AG08396 (cell line): Measurements from ENCODE around the gene URGCP.

Source experiments
- DNase-seq: peaks from one replicate; pipeline ENCODE4 v3.0.0; 2012; ENCODE audit warnings: low spot score, mixed read lengths

Gene URGCP

GRCh38 chr7:43906331-43907010 lies at the start of gene URGCP:
TSS of gene URGCP (minus strand) at chr7:43906596. CDS start at chr7:43906575, 21 bp downstream.
- peak; percentile 89 for DNase-seq

DNA sequence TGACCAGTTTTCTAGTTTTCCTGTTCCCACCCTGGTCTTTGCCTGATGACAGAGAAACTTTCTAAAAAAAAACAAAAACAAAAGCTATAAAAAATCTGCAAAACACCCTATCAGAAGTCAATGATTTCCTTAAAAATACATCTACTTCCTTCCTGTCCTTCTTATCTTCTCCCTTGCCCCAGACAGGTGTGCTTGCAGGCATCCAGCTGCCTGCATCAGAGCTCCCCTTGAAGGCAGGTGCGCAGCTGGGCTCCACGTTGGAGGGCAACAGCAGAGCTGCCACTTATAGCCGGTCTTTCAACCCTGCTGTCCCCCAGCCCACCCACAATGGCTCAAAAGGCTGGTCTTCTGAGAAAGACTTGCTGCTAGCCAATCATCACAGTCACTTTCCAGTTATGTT lies 49.6 kb upstream of the URGCP start:
- no peak for DNase-seq

- DNase-seq = peak; percentile 74
These were observed 48.3 kb upstream of the URGCP start for GRCh38 chr7:43954524-43955228.

DNA sequence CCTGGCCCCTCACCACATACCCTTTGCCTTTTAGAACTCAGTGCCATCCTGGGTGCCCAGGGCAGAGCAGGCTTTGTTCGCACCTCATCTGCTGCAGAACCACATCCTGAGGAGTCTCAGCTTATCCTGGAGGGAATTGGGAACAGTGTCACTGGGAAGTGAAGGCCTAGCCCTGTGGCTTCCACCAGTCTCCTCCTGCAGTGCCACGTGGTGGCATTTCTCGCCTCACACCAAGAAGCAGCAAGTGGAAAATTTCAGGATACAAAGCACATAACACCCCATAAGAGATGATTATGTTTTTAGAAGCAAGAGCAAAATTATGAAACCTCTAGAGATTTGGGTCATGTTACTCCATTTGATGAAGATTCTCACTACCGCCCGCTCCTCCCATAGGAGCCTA lies 46.7 kb upstream of the URGCP start:
- no peak for DNase-seq

- DNase-seq = no peak
These were observed 45.6 kb upstream of the URGCP start for GRCh38 chr7:43952028-43952427.

DNA sequence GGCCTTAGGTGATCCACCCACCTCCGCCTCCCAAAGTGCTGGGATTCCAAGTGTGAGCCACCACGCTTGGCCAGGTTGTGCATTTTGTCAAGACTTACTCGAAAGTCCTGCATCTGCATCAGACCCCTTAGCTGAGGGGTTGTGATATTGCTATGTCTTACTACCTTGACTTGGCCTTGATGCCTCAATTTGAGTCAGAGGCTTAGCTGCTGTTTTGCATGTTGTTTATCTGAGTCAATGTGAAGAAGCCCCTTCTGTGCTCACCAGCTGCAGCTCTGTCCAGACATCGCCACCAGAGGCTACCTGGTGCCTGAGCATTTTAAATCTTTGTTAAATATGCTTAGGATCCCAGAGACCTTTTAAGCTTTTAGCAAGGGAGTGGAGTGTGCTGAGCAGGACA lies 37.9 kb upstream of the URGCP start:
- no peak for DNase-seq

DNA sequence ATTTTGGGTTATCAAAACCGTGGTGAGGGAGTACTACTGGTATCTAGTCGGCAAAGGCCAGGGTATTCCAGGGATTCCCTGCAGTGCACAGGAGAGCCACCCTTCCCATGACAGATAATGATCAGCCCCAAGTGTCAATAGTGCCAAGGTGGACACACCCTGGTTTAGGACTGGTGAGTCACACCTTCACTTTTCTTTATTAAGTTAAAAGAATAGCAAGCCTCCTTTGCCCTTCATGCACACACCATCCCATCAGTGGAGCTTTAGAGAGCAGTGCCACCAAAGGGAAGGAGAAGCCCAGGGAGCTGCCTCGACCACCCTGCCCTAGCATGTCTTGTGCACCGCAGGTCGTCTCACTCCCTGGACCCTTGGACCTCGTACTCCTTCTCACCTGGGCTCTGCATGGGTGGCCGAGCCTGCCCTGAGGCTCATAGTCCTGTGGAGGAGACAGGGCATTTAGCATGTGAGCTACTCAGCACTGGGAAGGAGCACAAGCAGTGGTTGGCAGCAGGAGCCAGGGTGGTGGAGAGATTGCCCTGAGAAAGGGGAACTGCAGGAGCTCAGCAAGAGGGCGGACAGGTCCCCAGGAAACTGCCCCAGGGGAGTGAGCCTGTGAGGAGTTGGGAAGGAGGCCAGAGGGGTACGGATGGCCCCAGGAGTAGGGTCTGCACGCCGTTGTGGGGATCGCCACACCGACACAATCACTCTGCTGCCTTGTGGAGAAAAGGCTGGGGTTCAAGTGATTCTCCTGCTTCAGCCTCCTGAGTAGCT lies 37.2 kb upstream of the URGCP start:
- DNase-seq = no peak

DNA sequence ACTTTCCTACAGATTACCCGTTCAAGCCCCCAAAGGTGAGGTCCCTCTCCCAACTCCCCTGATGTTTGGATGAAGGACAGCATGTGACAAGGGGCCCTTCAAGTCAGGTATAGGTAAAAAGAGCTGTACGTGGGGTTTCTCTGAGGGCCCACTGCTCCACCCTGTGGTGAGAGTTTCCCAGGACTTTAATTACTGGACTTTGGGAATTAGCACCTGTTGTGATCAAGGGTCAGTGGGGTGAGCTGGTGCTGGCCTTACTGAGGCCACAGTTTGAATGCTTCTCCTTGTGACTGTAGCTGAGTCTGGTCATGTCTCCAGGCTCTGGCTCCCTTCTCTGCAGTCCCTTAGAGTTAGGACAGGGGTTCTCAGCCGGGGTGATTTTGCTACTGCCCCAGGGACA lies 36.6 kb upstream of the URGCP start:
- DNase-seq = no peak

GRCh38 chr7:43942250-43942649 lies 35.9 kb upstream of the URGCP start:
- DNase-seq = no peak

DNA sequence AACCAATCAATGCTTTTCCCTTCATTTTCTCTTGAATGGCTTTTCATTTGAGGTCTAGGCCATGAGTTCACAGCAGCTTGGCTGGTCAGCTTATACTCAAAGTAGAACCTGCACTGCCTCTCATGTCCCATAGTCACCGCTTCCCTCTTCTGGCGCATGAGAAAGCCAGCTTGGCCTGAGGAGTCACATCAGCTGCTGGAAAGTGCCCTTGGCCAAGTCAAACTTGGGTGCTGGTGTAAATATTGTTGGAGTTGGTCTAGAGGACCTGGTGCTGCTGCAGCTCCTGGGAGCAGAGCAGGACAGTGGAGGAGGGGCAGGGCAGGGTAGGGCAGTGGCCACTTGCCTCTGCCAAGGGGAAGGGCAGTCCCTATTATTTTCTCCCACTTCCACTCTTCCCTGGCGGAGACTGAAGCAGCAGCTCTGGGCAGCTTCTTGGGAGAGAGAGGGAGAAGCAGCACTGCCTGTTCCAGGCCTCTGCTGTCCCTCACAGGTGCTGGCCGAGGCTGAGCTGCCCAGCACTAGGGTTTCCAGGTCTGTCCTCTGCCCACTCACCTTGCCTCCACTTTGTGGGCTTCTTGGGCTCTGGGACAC lies 32.6 kb upstream of the URGCP start:
- no peak for DNase-seq

GRCh38 chr7:43937444-43937843 lies 31.0 kb upstream of the URGCP start:
- no peak for DNase-seq

- DNase-seq = no peak
These were observed 27.6 kb upstream of the URGCP start for GRCh38 chr7:43933902-43934560.

DNA sequence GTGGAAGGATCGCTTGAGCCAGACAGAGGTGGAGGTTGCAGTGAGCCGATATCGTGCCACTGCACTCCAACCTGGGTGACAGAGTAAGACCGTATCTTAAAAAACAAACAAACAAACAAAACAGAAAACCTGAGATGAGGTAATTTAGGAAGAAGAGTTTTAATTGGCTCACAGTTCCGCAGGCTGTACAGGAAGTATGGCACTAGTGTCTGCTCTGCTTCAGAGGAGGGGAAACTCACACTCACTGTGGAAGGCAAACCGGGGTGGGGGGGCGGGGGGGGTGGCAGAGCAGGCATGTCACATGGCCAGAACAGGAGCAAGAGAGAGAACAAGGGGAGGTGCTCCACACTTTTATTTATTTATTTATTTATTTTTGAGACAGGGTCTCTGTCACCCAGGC lies 24.9 kb upstream of the URGCP start:
- DNase-seq = no peak

DNA sequence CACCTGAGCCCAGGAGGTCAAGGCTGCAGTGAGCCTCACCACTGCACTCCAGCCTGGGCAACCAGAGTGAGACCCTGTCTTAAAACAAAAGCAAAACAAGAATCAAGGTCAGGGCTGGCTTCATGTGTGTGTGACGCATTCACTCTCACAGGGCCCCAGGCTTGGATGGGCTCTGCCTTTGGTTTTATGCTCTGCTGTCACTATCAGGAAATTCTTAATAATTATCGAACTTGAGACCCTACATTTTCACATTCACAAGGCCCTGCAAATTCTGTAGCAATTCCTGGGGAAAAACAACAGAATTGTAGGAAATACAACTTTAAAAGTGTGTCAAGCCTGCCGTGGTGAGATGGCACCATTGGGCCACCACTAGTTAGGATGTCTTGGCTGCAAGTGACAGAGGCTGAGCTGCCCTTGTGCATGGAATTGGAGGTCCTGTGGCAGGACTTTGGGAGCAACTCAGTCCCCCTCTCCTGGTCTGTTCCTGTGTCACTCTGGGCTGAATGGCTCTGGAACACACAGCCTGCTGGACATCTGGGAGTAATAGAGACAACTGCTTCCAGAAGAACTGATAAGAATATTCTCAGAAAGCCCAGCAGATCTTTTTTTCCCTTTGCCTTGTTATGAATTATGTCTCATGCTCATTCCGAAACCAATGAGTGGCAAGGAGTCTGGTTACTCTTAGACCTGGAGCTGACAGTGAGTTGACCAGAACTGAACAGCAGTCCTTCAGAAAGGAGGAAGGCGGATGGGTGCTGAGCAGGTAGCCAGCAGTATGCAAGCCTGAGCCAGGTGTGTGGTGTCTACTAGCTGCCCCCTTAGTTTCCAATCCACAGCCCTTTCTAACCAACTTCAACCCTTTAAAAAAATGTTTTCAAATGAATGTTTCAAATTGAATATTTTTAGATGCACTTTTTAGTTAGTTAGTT lies 23.4 kb upstream of the URGCP start:
- no peak for DNase-seq

- no peak for DNase-seq
These were observed 21.4 kb upstream of the URGCP start for GRCh38 chr7:43927810-43928209.

DNA sequence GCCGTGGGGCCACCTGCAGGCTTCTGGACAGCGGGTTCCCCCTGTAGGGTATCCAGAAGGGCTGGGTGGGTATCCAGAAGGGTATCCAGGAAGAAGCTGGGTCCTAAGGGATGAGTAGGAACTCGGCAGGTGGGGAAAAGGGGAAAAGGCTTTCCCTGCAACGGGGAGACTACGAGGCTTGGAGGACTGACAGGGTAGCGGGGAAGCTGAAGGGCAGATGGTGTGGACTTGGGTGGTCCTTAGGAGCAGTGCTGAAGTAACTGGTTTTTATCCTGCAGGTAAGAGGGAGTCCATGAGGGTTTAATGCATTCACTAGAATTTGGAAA lies 20.4 kb upstream of the URGCP start:
- no peak for DNase-seq

DNA sequence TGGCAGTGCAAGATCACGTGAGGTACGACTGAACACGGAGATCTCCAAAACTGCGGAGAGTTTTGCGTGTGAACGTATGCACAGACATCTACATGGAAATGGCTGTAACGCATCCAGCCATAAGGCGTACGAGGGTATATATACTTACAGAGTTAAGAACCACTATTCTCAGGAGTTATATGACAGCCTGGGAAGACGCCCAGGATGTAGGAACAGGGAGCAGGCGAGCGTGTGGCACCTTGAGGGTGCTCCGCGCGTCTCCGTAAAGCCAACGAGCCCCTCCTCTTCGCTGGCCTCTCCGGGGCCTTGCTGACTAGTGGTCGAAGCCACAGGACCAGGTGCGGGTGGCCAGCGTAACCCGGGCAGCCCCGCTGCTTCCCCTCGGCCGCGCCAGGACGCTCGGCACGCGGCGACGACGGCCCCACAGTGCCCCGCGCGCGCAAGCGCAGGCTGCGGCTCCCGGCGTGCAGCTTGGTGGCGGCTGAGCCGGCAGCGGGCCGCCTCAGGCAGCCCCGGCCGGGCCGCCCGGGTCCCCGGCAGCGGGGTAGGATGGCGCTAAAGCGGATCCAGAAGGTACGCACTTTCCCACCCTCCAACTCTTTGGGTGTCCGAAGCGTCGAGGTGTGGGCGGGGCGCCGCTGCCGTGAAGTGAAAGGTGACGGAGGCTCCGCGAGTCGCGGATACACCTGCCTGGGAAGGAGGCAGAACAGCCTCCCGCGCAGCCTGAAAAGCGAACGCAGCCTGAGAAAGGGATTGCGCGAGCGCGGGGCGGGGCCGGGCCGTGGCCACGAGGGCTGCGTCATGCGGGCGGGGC lies 19.8 kb upstream of the URGCP start, which contains the start of gene UBE2D4:
TSS of gene UBE2D4 (plus strand) at position 453 of the 814 bp plus-strand sequence. CDS start at position 550, 97 bp downstream.
- peak; percentile 92 for DNase-seq

- no peak for DNase-seq
These were observed 16.3 kb upstream of the URGCP start for GRCh38 chr7:43922726-43923125.

GRCh38 chr7:43921423-43921822 lies 15.0 kb upstream of the URGCP start:
- DNase-seq = no peak

- no peak for DNase-seq
These were observed 9.5 kb upstream of the URGCP start for GRCh38 chr7:43915907-43916306.
